BJ (cell line): ENCODE measurements around the gene INSIG1. TPM values are rescaled to one million over a fixed set of nuclear protein-coding genes. Genes with fewer than 3 reads are reported as not detected.

Source experiments
- CTCF ChIA-PET: fragments of 350-600 bp; formaldehyde crosslinking; extraction: SDS; loops from one replicate; lab custom pipeline; 2021; ENCODE audit warnings: antibody characterized with exemption, inconsistent platforms; lab: Yijun Ruan, JAX
- POLR2A ChIA-PET: fragments of 300-600 bp; sonication (Branson Sonifier 250); formaldehyde crosslinking; extraction: SDS; loops from one replicate; lab custom pipeline; 2021; ENCODE audit warnings: antibody characterized with exemption; lab: Charles Lee
- DNase-seq: peaks from one replicate; pipeline ENCODE4 v3.0.0-alpha.2; 2011; ENCODE audit warnings: low read depth
- H3K27me3 ChIP-seq: 2 replicates; pipeline ENCODE4 v1.6.0; 2011; ENCODE audit warnings: low read length; ENCODE audit not compliant: control insufficient read depth, insufficient read depth
- H3K36me3 ChIP-seq: 2 replicates; pipeline ENCODE4 v1.5.1; 2011; ENCODE audit warnings: low read length; ENCODE audit not compliant: control insufficient read depth, insufficient read depth
- H3K4me3 ChIP-seq: 2 replicates; pipeline ENCODE4 v1.5.1; 2011; ENCODE audit warnings: low read depth, mild to moderate bottlenecking, control low read depth, low read length
- polyA plus RNA-seq: library from polyadenylated mRNA; depleted of rRNA; stranded (reverse); fragments of >200 nt; gene quantifications from 2 replicates; pipeline ENCODE4 v1.2.3, GENCODE V29; 2011
- TF ChIP-seq, protein P1 (sequence below): IDR thresholded peaks from 2 replicates; pipeline ENCODE4 v1.5.1; 2011; ENCODE audit warnings: low read depth, mild to moderate bottlenecking, control low read depth, inconsistent platforms, low read length, moderate library complexity; ENCODE audit not compliant: insufficient read depth

Gene INSIG1
- polyA plus RNA-seq, 1 experiment, result 11.0 TPM

DNA sequence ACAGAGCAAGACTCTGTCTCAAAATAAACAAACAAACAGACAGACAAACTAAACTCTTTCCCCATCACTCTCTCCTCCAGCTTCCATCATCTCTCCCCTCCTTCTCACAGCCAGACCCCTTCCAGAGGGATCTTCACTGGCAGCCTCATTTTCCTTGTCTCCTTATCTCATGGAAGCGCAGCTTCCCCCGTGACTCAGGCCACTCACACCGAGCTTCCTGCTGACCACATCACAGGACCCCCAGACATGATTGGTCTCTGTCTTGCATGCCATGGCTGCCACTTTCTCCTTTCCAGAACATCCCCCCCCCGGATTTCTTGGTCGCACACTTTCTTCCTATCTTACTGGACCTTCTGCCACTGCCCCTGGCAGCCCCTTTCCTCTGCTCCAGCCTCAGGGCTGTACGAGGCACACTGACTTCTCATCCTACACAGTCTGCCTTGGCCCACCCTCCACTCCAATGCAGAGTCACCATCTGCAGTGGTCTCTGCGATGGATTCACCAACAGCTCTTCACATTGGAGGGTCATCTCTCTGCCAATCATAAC is 4.9 kb upstream of the INSIG1 start:
- Histone ChIP-seq H3K27me3 (no peaks in the 10 kb centered on the region), H3K36me3 (no peaks in the 10 kb centered on the region), H3K4me3 (no peak overlapping the region)
- ChIA-PET CTCF (interaction anchor here (0.8 kb wide), 1 partner anchor 103 kb away, joined by 3 read pairs; no protein-coding TSS in a partner anchor), POLR2A (no interaction called here)
- DNase-seq, result no peak
- TF ChIP-seq, protein P1, sequence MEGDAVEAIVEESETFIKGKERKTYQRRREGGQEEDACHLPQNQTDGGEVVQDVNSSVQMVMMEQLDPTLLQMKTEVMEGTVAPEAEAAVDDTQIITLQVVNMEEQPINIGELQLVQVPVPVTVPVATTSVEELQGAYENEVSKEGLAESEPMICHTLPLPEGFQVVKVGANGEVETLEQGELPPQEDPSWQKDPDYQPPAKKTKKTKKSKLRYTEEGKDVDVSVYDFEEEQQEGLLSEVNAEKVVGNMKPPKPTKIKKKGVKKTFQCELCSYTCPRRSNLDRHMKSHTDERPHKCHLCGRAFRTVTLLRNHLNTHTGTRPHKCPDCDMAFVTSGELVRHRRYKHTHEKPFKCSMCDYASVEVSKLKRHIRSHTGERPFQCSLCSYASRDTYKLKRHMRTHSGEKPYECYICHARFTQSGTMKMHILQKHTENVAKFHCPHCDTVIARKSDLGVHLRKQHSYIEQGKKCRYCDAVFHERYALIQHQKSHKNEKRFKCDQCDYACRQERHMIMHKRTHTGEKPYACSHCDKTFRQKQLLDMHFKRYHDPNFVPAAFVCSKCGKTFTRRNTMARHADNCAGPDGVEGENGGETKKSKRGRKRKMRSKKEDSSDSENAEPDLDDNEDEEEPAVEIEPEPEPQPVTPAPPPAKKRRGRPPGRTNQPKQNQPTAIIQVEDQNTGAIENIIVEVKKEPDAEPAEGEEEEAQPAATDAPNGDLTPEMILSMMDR, result no peak

DNA sequence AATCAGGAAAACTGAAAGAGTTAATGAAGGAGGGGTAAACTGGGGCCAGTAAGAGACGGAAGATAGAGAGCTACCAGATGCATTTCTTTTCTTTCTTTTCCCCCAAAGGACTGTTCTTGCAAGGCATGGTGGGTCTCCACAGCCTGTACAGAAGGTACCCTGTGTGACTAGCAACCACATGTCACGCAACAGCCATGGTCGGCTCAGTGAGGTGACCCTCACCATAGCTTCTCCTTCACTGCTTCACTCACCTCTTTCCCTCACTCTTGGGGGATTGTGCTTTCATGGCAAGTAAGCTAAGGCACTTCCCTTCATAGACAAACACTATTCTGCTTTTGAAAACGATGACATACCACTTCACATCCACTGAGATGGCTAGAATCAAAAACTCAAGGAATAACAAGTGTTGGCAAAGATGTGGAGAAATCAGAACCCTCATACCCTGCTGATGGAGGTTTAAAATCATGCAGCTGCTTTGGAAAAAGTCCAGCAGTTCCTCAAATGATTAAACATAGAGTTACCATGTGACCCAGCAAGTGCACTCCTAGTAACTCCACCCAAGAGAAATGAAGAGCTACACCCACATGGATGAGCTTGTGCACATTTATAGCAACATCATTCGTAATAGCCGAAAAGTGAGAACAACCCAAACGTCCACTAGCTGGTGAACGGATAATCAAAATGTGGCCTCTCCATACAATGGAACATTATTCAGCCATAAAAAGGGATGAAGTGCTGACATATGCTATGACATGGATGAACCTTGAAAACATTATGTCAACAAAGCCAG is 3.8 kb upstream of the INSIG1 start:
- Histone ChIP-seq H3K27me3 (no peaks in the 10 kb centered on the region), H3K4me3 (no peak overlapping the region), H3K36me3 (no peaks in the 10 kb centered on the region)
- POLR2A ChIA-PET, result no interaction called here
- no peak for DNase-seq
- TF ChIP-seq, protein P1, result no peak
- CTCF ChIA-PET, result no interaction called here

DNA sequence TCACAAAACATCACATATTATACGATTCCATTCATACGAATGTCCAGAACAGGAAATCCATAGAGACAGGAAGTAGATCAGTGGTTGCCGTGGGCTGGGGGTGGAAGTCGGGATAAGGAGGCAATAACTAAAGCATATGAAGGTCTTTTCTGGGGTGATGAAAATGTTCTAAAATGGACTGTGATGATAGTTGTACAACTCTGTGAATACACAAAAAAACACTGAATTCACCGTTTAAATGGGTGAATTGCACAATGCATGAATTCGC is 3.2 kb upstream of the INSIG1 start:
- no peak overlapping the region for H3K4me3 ChIP-seq
- H3K27me3 ChIP-seq, result no peaks in the 10 kb centered on the region
- TF ChIP-seq, protein P1, result no peak
- no peak for DNase-seq
- H3K36me3 ChIP-seq, result no peaks in the 10 kb centered on the region
- POLR2A ChIA-PET, result no interaction called here
- CTCF ChIA-PET, result no interaction called here

DNA sequence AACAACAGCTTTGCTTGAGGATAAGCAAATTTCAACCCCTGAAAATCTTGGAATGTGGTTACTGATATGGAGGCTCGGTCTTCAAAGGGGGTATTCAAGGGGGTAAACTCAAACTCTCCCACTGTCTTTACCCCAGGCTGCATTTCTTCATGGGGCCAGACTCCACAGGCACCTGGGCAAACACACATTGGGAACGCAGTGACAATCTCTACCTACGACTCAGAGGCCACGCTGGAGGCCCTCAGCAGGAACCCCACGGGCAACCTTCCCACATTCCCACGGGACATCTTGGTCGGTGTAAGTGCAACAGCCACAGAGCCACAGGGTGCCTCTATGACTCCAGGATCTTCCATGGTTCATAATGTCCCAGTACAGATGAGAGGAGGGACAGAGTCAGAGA is 2.2 kb upstream of the INSIG1 start:
- no peak for DNase-seq
- TF ChIP-seq, protein P1, result no peak
- no peaks in the 10 kb centered on the region for H3K36me3 ChIP-seq
- no peak overlapping the region for H3K4me3 ChIP-seq
- ChIA-PET CTCF (interaction anchor here (1.1 to 2.5 kb wide), 2 partner anchors 105 to 109 kb away, joined by 3 to 13 read pairs; no protein-coding TSS in a partner anchor), POLR2A (no interaction called here)
- H3K27me3 ChIP-seq, result no peaks in the 10 kb centered on the region

DNA sequence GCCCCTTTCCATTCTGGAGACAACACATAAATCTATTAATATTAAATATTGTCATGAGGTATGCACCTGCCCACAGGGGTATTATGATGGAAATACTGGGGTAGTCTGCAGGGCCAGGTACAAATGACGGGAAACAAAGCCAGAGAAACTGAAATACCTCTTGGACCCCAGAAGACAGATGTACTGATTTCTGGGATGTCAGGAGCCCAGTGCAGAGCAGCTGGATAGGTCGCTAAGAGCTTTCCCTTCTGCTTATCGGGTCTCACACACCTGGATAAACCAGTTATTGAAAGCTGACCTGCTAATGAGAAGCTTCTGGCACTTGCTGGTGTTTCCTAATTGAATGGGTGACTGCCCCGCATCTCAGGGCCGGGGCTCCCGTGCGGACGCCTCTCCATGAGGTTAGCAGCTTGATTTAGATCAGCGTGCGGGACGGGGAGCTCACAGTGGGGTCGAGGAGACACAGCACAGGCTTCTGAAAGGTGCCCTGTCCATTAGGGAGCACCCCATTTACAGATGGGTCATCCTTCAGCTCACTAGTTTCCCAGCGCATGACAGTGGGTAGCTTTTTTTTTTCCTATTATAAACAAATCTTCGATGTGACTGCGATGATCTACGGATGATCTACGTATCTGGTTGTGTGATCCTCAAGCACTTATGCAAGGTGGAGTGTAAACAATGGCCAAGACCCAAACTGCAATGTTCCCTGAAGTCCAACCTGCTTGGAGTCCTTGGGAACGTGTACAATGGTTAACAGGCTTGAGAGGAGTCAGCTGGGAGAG is 1.5 kb upstream of the INSIG1 start:
- TF ChIP-seq, protein P1, result no peak
- POLR2A ChIA-PET, result interaction anchor here (0.6 kb wide), 1 partner anchor 44 kb away, joined by 3 read pairs; no protein-coding TSS in a partner anchor
- H3K36me3 ChIP-seq, result no peaks in the 10 kb centered on the region
- no peaks in the 10 kb centered on the region for H3K27me3 ChIP-seq
- CTCF ChIA-PET, result interaction anchor here (1.1 to 2.5 kb wide), 2 partner anchors 106 to 109 kb away, joined by 3 to 13 read pairs; no protein-coding TSS in a partner anchor
- H3K4me3 ChIP-seq, result peak overlapping the region; percentile 53
- no peak for DNase-seq
